SK-N-SH treated with all-trans-retinoic acid at 6 μM for 48 hours (cell line): ENCODE results near the gene SNCB.

ENCODE experiments used
- ATAC-seq: fragments of 200-7000 bp; cut with Tn5 transposase; 3 replicates; pipeline ENCODE4 v1.9.1; 2020; ENCODE audit warnings: mild to moderate bottlenecking, moderate library complexity
- ARNTL ChIP-seq: fragments of 450-650 bp; formaldehyde crosslinking; IDR thresholded peaks from 2 replicates; pipeline ENCODE4 v1.5.0; 2020; ENCODE audit warnings: low read depth, mild to moderate bottlenecking, moderate library complexity, borderline replicate concordance
- BACH2 ChIP-seq: fragments of 250-450 bp; sonication (Bioruptor Pico); IDR thresholded peaks from 2 replicates; pipeline ENCODE4 v1.9.0; 2021; ENCODE audit warnings: mild to moderate bottlenecking, borderline replicate concordance
- CREB5 ChIP-seq: fragments of 250-450 bp; sonication (Bioruptor Pico); IDR thresholded peaks from 2 replicates; pipeline ENCODE4 v1.5.1; 2020; ENCODE audit warnings: low read depth, mild to moderate bottlenecking, moderate library complexity
- CSDC2 ChIP-seq: fragments of 250-450 bp; sonication (Bioruptor Pico); IDR thresholded peaks from 2 replicates; pipeline ENCODE4 v1.5.0; 2020; ENCODE audit warnings: mild to moderate bottlenecking, moderate library complexity
- CSRNP3 ChIP-seq: fragments of 250-450 bp; sonication (Bioruptor Pico); IDR thresholded peaks from 2 replicates; pipeline ENCODE4 v1.5.1; 2021; ENCODE audit warnings: mild to moderate bottlenecking, moderate library complexity
- ESRRG ChIP-seq: fragments of 250-450 bp; sonication (Bioruptor Pico); IDR thresholded peaks from 2 replicates; pipeline ENCODE4 v1.6.1; 2021; ENCODE audit warnings: mild to moderate bottlenecking
- GLIS3 ChIP-seq: fragments of 250-450 bp; sonication (Bioruptor Pico); IDR thresholded peaks from 2 replicates; pipeline ENCODE4 v1.5.0; 2020; ENCODE audit warnings: mild to moderate bottlenecking, moderate library complexity
- ISL1 ChIP-seq: fragments of 250-450 bp; sonication (Bioruptor Pico); IDR thresholded peaks from 2 replicates; pipeline ENCODE4 v2.1.2; 2022; ENCODE audit warnings: mild to moderate bottlenecking, moderate library complexity
- OSR1 ChIP-seq: fragments of 250-450 bp; sonication (Bioruptor Pico); IDR thresholded peaks from 2 replicates; pipeline ENCODE4 v1.8.0; 2022; ENCODE audit warnings: moderate library complexity, mild to moderate bottlenecking, inconsistent platforms
- POU6F1 ChIP-seq: fragments of 250-450 bp; sonication (Bioruptor Pico); IDR thresholded peaks from 2 replicates; pipeline ENCODE4 v1.8.0; 2021; ENCODE audit warnings: low read depth, mild to moderate bottlenecking, moderate library complexity, borderline replicate concordance
- PPARA ChIP-seq: fragments of 250-450 bp; sonication (Bioruptor Pico); IDR thresholded peaks from 2 replicates; pipeline ENCODE4 v1.5.0; 2020; ENCODE audit warnings: mild to moderate bottlenecking, borderline replicate concordance
- RARB ChIP-seq: fragments of 250-450 bp; sonication (Bioruptor Pico); IDR thresholded peaks from 2 replicates; pipeline ENCODE4 v1.8.0; 2021; ENCODE audit warnings: mild to moderate bottlenecking, moderate library complexity
- SNAI2 ChIP-seq: fragments of 250-450 bp; sonication (Bioruptor Pico); IDR thresholded peaks from 2 replicates; pipeline ENCODE4 v1.5.0; 2020; ENCODE audit warnings: mild to moderate bottlenecking, moderate library complexity
- TCF4 ChIP-seq: fragments of 250-450 bp; sonication (Bioruptor Pico); IDR thresholded peaks from 2 replicates; pipeline ENCODE4 v1.8.0; 2021; ENCODE audit warnings: mild to moderate bottlenecking, moderate library complexity, borderline replicate concordance
- TOX ChIP-seq: fragments of 250-450 bp; sonication (Bioruptor Pico); IDR thresholded peaks from 2 replicates; pipeline ENCODE4 v1.8.0; 2021; ENCODE audit warnings: mild to moderate bottlenecking, moderate library complexity, borderline replicate concordance
- ZC3H10 ChIP-seq: fragments of 250-450 bp; sonication (Bioruptor Pico); IDR thresholded peaks from 2 replicates; pipeline ENCODE4 v1.5.1; 2021; ENCODE audit warnings: mild to moderate bottlenecking, moderate library complexity
- ZFP3 ChIP-seq: fragments of 250-450 bp; sonication (Bioruptor Pico); IDR thresholded peaks from 2 replicates; pipeline ENCODE4 v1.5.0; 2020; ENCODE audit warnings: mild to moderate bottlenecking, moderate library complexity
- ZFP30 ChIP-seq: fragments of 450-650 bp; formaldehyde crosslinking; IDR thresholded peaks from 2 replicates; pipeline ENCODE4 v1.5.0; 2022; ENCODE audit warnings: mild to moderate bottlenecking, moderate library complexity
- ZNF565 ChIP-seq: fragments of 450-650 bp; formaldehyde crosslinking; conservative IDR thresholded peaks from 2 replicates; pipeline ENCODE4 v1.5.0; 2020; ENCODE audit warnings: low read depth, mild to moderate bottlenecking, moderate library complexity
- ZNF8 ChIP-seq: fragments of 450-650 bp; formaldehyde crosslinking; IDR thresholded peaks from 2 replicates; pipeline ENCODE4 v1.5.0; 2020; ENCODE audit warnings: mild to moderate bottlenecking, moderate library complexity
- TF ChIP-seq, protein P1 (sequence below): fragments of 250-450 bp; sonication (Bioruptor Pico); IDR thresholded peaks from 2 replicates; pipeline ENCODE4 v1.5.0; 2020; ENCODE audit warnings: mild to moderate bottlenecking, moderate library complexity

Gene SNCB

GRCh38 chr5:176674799-176675198, 44.5 kb upstream of the SNCB start:
- no peak for ATAC-seq
- TF ChIP-seq, protein P1, sequence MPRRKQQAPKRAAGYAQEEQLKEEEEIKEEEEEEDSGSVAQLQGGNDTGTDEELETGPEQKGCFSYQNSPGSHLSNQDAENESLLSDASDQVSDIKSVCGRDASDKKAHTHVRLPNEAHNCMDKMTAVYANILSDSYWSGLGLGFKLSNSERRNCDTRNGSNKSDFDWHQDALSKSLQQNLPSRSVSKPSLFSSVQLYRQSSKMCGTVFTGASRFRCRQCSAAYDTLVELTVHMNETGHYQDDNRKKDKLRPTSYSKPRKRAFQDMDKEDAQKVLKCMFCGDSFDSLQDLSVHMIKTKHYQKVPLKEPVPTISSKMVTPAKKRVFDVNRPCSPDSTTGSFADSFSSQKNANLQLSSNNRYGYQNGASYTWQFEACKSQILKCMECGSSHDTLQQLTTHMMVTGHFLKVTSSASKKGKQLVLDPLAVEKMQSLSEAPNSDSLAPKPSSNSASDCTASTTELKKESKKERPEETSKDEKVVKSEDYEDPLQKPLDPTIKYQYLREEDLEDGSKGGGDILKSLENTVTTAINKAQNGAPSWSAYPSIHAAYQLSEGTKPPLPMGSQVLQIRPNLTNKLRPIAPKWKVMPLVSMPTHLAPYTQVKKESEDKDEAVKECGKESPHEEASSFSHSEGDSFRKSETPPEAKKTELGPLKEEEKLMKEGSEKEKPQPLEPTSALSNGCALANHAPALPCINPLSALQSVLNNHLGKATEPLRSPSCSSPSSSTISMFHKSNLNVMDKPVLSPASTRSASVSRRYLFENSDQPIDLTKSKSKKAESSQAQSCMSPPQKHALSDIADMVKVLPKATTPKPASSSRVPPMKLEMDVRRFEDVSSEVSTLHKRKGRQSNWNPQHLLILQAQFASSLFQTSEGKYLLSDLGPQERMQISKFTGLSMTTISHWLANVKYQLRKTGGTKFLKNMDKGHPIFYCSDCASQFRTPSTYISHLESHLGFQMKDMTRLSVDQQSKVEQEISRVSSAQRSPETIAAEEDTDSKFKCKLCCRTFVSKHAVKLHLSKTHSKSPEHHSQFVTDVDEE = no peak
- no peak for TF ChIP-seq ZNF8 (CRISPR knock-in tag)
- TF ChIP-seq ZFP3 (CRISPR knock-in tag) = no peak
- TF ChIP-seq ESRRG = no peak
- TF ChIP-seq POU6F1 = no peak
- TF ChIP-seq TCF4 (CRISPR knock-in tag) = no peak
- no peak for TF ChIP-seq ZC3H10 (CRISPR knock-in tag)
- no peak for TF ChIP-seq RARB (CRISPR knock-in tag)
- TF ChIP-seq OSR1 = no peak
- no peak for TF ChIP-seq ISL1 (CRISPR knock-in tag)
- TF ChIP-seq CSRNP3 = no peak
- TF ChIP-seq ZNF565 (CRISPR knock-in tag) = no peak
- TF ChIP-seq PPARA = no peak
- TF ChIP-seq BACH2 (CRISPR knock-in tag) = no peak
- TF ChIP-seq ZFP30 (CRISPR knock-in tag) = no peak
- no peak for TF ChIP-seq GLIS3
- TF ChIP-seq TOX (CRISPR knock-in tag) = no peak
- TF ChIP-seq CSDC2 (CRISPR knock-in tag) = no peak
- no peak for TF ChIP-seq ARNTL (CRISPR knock-in tag)

DNA sequence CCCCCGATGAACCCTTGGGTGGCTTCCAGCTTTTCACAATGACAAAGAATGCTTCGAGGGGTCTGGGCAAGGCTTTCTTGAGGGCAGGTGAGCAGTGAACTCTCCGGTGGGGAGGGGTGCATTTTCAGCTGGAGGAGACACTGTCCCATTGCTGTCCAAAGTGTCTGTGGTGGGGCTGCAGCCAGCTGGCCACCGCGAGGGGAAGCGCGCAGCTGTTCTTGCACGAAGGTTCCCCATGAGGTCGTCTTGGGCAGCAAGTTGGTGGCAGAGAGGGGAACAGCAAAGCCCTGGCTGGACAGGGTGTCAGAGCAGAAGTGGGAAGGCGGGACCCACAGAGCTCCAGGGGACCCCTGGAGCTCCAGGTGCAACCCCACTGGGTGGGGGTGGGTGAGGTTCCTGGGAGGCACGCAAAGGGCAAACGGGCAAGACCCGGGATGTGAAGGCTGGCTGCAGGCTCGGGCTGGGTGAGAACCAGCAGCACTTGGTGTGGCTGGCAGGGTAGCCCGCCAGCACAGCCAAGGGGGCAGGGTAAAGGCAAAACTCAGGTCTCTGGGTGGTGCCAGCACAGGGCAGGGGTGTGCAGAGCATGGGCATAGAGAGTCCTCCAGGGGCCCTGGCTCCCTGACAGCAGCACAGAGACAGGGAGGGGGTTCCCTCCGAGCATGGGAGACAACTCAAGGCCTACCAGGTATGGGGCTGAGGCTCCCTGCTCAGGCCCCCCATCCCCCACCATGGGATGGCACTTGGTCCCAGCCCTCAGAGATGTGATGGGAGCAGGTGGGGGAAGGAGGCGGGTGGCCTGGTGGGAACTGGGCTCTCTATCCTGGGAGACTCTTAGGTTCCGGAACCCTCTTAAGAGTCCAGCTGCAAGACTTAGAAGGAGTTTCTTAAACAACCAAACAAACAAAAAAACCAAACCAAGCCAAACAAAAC, 43.6 kb upstream of the SNCB start:
- TF ChIP-seq BACH2 (CRISPR knock-in tag) (no peak), ARNTL (CRISPR knock-in tag) (no peak), TCF4 (CRISPR knock-in tag) (no peak), ZFP30 (CRISPR knock-in tag) (no peak), GLIS3 (no peak), CSRNP3 (no peak), CREB5 (CRISPR knock-in tag) (no peak), ZNF8 (CRISPR knock-in tag) (no peak), SNAI2 (no peak), ZNF565 (CRISPR knock-in tag) (no peak)
- TF ChIP-seq, protein P1 = no peak
- no peak for ATAC-seq
